Choroid plexus epithelial cell (primary cell): Measurements from ENCODE around the gene SMTN.

Source experiments
- DNase-seq: peaks from one replicate; pipeline ENCODE4 v3.0.0-alpha.2; 2010; ENCODE audit warnings: low read depth
- H3K4me3 ChIP-seq: 2 replicates; pipeline ENCODE4 v1.5.1; 2011; ENCODE audit warnings: low read depth, mild to moderate bottlenecking, control low read depth, low read length, moderate library complexity
- CTCF ChIP-seq: conservative IDR thresholded peaks from 2 replicates; pipeline ENCODE4 v1.5.1; 2011; ENCODE audit warnings: low read depth, mild to moderate bottlenecking, control low read depth, inconsistent platforms, low read length, moderate library complexity

SMTN gene

DNA sequence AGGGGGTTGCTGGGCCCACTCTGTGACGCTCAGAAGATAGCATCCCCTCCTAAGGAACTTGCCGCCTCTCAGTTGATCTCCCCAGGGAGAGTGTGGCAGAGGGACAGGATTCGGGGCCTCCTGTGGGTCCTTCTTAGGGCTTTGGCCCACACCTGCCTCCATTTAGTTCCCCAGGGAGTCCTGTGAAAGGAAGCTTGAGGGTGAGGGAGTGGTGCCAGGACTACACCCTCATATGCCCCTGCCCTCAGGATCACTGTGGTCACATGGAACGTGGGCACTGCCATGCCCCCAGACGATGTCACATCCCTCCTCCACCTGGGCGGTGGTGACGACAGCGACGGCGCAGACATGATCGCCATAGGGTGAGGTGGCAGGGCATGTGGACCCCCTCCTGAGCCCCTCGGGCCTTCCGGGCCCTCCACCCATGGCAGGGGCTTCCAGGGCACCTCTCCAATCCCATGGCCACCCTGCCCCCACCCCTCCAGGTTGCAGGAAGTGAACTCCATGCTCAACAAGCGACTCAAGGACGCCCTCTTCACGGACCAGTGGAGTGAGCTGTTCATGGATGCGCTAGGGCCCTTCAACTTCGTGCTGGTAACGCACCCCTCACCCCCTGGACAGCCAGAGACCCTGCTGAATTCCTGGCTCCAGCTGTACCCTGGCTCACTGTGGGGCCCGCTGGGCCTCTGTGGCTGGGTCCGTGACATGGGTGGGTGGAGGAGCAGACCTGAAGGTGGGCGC is 45.2 kb downstream of the SMTN start:
- no peak overlapping the region for H3K4me3 ChIP-seq
- no peak for TF ChIP-seq CTCF
- no peak for DNase-seq

- TF ChIP-seq CTCF, result no peak
- no peak overlapping the region for H3K4me3 ChIP-seq
- DNase-seq, result no peak
Observed at GRCh38 chr22:31126869-31127175, 45.7 kb downstream of the SMTN start.

DNA sequence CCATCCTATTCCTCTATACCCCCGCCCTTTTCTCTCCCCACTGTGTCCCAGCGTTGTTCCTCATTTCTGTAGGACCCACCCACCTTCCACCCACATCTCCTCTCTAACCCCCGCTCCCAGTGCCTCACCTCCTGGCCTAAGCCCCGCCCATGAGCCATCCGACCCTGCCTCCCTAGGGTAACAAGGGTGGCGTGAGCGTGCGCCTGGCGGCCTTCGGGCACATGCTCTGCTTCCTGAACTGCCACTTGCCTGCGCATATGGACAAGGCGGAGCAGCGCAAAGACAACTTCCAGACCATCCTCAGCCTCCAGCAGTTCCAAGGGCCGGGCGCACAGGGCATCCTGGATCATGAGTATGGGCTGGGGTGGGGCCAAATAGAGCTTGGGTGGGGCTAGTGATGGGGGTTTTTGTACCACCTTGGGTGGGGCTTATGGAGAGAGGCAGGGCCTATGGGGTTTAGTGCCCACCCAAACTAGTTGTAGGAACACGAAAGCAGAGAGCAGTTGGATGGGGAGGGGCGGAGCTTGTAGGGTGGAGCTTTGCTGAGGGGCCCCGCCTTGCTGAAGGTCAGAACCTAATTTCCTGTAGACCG is 46.2 kb downstream of the SMTN start:
- no peak for TF ChIP-seq CTCF
- no peak overlapping the region for H3K4me3 ChIP-seq
- no peak for DNase-seq

- TF ChIP-seq CTCF, result no peak
- H3K4me3 ChIP-seq, result no peak overlapping the region
- no peak for DNase-seq
Observed at GRCh38 chr22:31128156-31128555, 47.0 kb downstream of the SMTN start.

- no peak for TF ChIP-seq CTCF
- H3K4me3 ChIP-seq, result no peak overlapping the region
- DNase-seq, result no peak
Observed at GRCh38 chr22:31130873-31131272, 49.8 kb downstream of the SMTN start.

GRCh38 chr22:31133911-31134310 is 52.8 kb downstream of the SMTN start:
- no peak for DNase-seq
- no peak for TF ChIP-seq CTCF
- no peak overlapping the region for H3K4me3 ChIP-seq

GRCh38 chr22:31134688-31135087 is 53.6 kb downstream of the SMTN start:
- TF ChIP-seq CTCF, result no peak
- no peak overlapping the region for H3K4me3 ChIP-seq
- DNase-seq, result no peak
